ENCODE measurements around the gene ARHGEF28. TPM values are rescaled to one million over a fixed set of nuclear protein-coding genes. Genes with fewer than 3 reads are reported as not detected.

The ARHGEF28 gene
- total and polyA plus RNA-seq, 9 of the 15 experiments (the other 6 are each of a cell fraction or from before 2014, with no cell fraction given), result 0.27 TPM; not detected in 8

DNA sequence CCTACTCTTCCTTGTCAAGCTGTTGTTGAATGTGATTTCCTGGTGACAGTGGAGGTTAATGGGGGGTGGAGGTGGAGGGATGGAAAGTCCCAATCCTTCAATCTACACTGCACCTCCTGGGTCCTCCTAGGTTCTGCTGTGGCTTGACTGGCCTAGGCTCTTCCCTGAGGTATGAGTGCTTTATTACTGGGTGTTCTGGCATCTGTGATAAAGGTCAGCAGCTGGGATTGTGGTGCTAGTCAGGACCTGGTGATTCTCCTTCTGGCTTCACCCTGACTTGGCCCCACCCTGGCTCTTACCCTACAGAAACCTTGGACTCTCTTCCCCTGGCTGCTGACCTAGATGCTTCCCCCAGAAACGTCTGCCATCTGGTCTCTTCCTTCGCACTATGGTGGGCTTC lies 194.3 kb downstream of the ARHGEF28 start (continued):
- TF ChIP-seq, protein P1, sequence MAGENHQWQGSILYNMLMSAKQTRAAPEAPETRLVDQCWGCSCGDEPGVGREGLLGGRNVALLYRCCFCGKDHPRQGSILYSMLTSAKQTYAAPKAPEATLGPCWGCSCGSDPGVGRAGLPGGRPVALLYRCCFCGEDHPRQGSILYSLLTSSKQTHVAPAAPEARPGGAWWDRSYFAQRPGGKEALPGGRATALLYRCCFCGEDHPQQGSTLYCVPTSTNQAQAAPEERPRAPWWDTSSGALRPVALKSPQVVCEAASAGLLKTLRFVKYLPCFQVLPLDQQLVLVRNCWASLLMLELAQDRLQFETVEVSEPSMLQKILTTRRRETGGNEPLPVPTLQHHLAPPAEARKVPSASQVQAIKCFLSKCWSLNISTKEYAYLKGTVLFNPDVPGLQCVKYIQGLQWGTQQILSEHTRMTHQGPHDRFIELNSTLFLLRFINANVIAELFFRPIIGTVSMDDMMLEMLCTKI (IDR thresholded peaks at IDR 0.05; ENCODE audit: partially characterized antibody), result no peak
- TF ChIP-seq, protein P2, sequence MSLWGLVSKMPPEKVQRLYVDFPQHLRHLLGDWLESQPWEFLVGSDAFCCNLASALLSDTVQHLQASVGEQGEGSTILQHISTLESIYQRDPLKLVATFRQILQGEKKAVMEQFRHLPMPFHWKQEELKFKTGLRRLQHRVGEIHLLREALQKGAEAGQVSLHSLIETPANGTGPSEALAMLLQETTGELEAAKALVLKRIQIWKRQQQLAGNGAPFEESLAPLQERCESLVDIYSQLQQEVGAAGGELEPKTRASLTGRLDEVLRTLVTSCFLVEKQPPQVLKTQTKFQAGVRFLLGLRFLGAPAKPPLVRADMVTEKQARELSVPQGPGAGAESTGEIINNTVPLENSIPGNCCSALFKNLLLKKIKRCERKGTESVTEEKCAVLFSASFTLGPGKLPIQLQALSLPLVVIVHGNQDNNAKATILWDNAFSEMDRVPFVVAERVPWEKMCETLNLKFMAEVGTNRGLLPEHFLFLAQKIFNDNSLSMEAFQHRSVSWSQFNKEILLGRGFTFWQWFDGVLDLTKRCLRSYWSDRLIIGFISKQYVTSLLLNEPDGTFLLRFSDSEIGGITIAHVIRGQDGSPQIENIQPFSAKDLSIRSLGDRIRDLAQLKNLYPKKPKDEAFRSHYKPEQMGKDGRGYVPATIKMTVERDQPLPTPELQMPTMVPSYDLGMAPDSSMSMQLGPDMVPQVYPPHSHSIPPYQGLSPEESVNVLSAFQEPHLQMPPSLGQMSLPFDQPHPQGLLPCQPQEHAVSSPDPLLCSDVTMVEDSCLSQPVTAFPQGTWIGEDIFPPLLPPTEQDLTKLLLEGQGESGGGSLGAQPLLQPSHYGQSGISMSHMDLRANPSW (CRISPR knock-in tag; IDR thresholded peaks at IDR 0.05), result no peak
- TF ChIP-seq ATF3 (IDR thresholded peaks at IDR 0.05), result no peak
- TF ChIP-seq ATF3 (CRISPR knock-in tag; conservative IDR thresholded peaks at IDR 0.05), result no peak
- TF ChIP-seq ZSCAN32 (CRISPR knock-in tag; IDR thresholded peaks at IDR 0.05), result no peak
- TF ChIP-seq ETV6 (IDR thresholded peaks at IDR 0.05; ENCODE audit: borderline replicate concordance in 1 of 2, low read depth in 2 of 2, low read length in 1 of 2), result no peak
- TF ChIP-seq ETV6 (CRISPR knock-in tag; IDR thresholded peaks at IDR 0.05; ENCODE audit: borderline replicate concordance), result no peak
- no peak for TF ChIP-seq CREB1 (IDR thresholded peaks at IDR 0.05)
- no peak for TF ChIP-seq CREB1 (CRISPR knock-in tag; IDR thresholded peaks at IDR 0.05)
- TF ChIP-seq, protein P3, sequence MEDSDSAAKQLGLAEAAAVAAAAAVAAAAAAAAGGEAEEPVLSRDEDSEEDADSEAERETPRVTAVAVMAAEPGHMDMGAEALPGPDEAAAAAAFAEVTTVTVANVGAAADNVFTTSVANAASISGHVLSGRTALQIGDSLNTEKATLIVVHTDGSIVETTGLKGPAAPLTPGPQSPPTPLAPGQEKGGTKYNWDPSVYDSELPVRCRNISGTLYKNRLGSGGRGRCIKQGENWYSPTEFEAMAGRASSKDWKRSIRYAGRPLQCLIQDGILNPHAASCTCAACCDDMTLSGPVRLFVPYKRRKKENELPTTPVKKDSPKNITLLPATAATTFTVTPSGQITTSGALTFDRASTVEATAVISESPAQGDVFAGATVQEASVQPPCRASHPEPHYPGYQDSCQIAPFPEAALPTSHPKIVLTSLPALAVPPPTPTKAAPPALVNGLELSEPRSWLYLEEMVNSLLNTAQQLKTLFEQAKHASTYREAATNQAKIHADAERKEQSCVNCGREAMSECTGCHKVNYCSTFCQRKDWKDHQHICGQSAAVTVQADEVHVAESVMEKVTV (CRISPR knock-in tag; IDR thresholded peaks at IDR 0.05), result no peak
- TF ChIP-seq ATF4 (CRISPR knock-in tag; IDR thresholded peaks at IDR 0.05), result no peak
- TF ChIP-seq LARP7 (IDR thresholded peaks at IDR 0.05), result no peak
